Subcutaneous abdominal adipose tissue (tissue), 5 donors: ENCODE results near the gene CLEC14A.

Source experiments
- H3K27ac ChIP-seq: one replicate; pipeline ENCODE4 v1.7.0; 2013; ENCODE audit warnings: low read depth, mild to moderate bottlenecking, inconsistent platforms, low read length, moderate library complexity
- H3K27me3 ChIP-seq, 5 donors: one replicate each; pipeline ENCODE4 v1.7.0; 2013; ENCODE audit warnings: low read length in 5 of 5, inconsistent platforms in 1 of 5; ENCODE audit not compliant: control insufficient read depth in 5 of 5, insufficient read depth in 4 of 5
- H3K36me3 ChIP-seq, 5 donors: one replicate each; pipeline ENCODE4 v1.7.0; 2013; ENCODE audit warnings: low read length in 5 of 5; ENCODE audit not compliant: control insufficient read depth in 5 of 5, insufficient read depth in 5 of 5
- H3K4me1 ChIP-seq, 5 donors: one replicate each; pipeline ENCODE4 v1.7.0; 2013; ENCODE audit warnings: low read length in 5 of 5, mild to moderate bottlenecking in 3 of 5, moderate library complexity in 1 of 5; ENCODE audit not compliant: control insufficient read depth in 5 of 5, insufficient read depth in 5 of 5
- H3K4me3 ChIP-seq, 5 donors: one replicate each; pipeline ENCODE4 v1.7.0; 2013; ENCODE audit warnings: low read length in 5 of 5, low read depth in 1 of 5
- H3K9ac ChIP-seq, 5 donors: one replicate each; pipeline ENCODE4 v1.7.0; 2013; ENCODE audit warnings: low read length in 5 of 5, mild to moderate bottlenecking in 4 of 5, moderate library complexity in 3 of 5
- H3K9me3 ChIP-seq, 5 donors: one replicate each; pipeline ENCODE4 v1.7.0; 2013; ENCODE audit warnings: low read length in 5 of 5; ENCODE audit not compliant: control insufficient read depth in 5 of 5
- donor health status: healthy.
- donor health status: healthy.
- donor health status: healthy.
- donor health status: healthy.
- donor health status: healthy.

The CLEC14A gene

GRCh38 chr14:38280081-38280480 lies 24.2 kb upstream of the CLEC14A start:
- H3K27ac ChIP-seq: no peak overlapping the region
- H3K4me1 ChIP-seq: no peaks in the 10 kb centered on the region
- no peak overlapping the region for H3K9ac ChIP-seq
- H3K36me3 ChIP-seq: no peaks in the 10 kb centered on the region
- H3K4me3 ChIP-seq: no peak overlapping the region
- no peaks in the 10 kb centered on the region for H3K9me3 ChIP-seq
- no peaks in the 10 kb centered on the region for H3K27me3 ChIP-seq

- Histone ChIP-seq H3K36me3 (no peaks in the 10 kb centered on the region), H3K27me3 (no peaks in the 10 kb centered on the region), H3K9me3 (no peaks in the 10 kb centered on the region), H3K27ac (no peak overlapping the region), H3K4me1 (no peaks in the 10 kb centered on the region), H3K9ac (no peak overlapping the region), H3K4me3 (no peak overlapping the region)
Observed at GRCh38 chr14:38279572-38279971, 23.7 kb upstream of the CLEC14A start.

- Histone ChIP-seq H3K9ac (no peak overlapping the region), H3K4me3 (no peak overlapping the region), H3K4me1 (no peaks in the 10 kb centered on the region), H3K27me3 (no peaks in the 10 kb centered on the region), H3K36me3 (no peaks in the 10 kb centered on the region), H3K9me3 (no peaks in the 10 kb centered on the region), H3K27ac (no peak overlapping the region)
Observed at GRCh38 chr14:38278035-38278434, 22.1 kb upstream of the CLEC14A start.

GRCh38 chr14:38262844-38263243 lies 7.0 kb upstream of the CLEC14A start:
- no peak overlapping the region for H3K4me3 ChIP-seq
- peaks cover 0 to 10% (median 5%) of the 10 kb centered on the region in 5 donors for H3K9me3 ChIP-seq
- no peaks in the 10 kb centered on the region for H3K4me1 ChIP-seq
- H3K27ac ChIP-seq: no peak overlapping the region
- H3K36me3 ChIP-seq: no peaks in the 10 kb centered on the region
- H3K9ac ChIP-seq: no peak overlapping the region
- peaks cover 0 to 2% (median 0%) of the 10 kb centered on the region in 5 donors for H3K27me3 ChIP-seq

- Histone ChIP-seq H3K36me3 (no peaks in the 10 kb centered on the region), H3K4me1 (peaks cover 0 to 5% (median 0%) of the 10 kb centered on the region in 5 donors), H3K9ac (no peak overlapping the region), H3K4me3 (no peak overlapping the region), H3K27ac (no peak overlapping the region), H3K9me3 (peaks cover 0 to 10% (median 5%) of the 10 kb centered on the region in 5 donors), H3K27me3 (peaks cover 0 to 2% (median 0%) of the 10 kb centered on the region in 5 donors)
Observed at GRCh38 chr14:38261620-38262019, 5.7 kb upstream of the CLEC14A start.

GRCh38 chr14:38257507-38257906 lies 1.6 kb upstream of the CLEC14A start:
- Histone ChIP-seq H3K4me3 (no peak overlapping the region), H3K4me1 (peaks cover 0 to 18% (median 16%) of the 10 kb centered on the region in 5 donors), H3K9me3 (peaks cover 0 to 10% (median 5%) of the 10 kb centered on the region in 5 donors), H3K36me3 (no peaks in the 10 kb centered on the region), H3K9ac (no peak overlapping the region), H3K27me3 (peaks cover 7 to 20% (median 12%) of the 10 kb centered on the region in 5 donors), H3K27ac (peak overlapping the region; percentile 84)

- Histone ChIP-seq H3K36me3 (no peaks in the 10 kb centered on the region), H3K4me3 (peak overlapping the region in 4 of 5 donors; percentile 26 to 90 (median 76)), H3K27me3 (peaks cover 7 to 20% (median 12%) of the 10 kb centered on the region in 5 donors), H3K4me1 (peaks cover 0 to 18% (median 16%) of the 10 kb centered on the region in 5 donors), H3K27ac (peak overlapping the region; percentile 84), H3K9me3 (peaks cover 0 to 6% (median 5%) of the 10 kb centered on the region in 5 donors), H3K9ac (no peak overlapping the region)
Observed at GRCh38 chr14:38256533-38256840, 594 bp upstream of the CLEC14A start.

- H3K9me3 ChIP-seq: peaks cover 0 to 5% (median 0%) of the 10 kb centered on the region in 5 donors
- H3K27ac ChIP-seq: peak overlapping the region; percentile 71
- H3K9ac ChIP-seq: peak overlapping the region in 3 of 5 donors; percentile 0 to 85 (median 56)
- peaks cover 7 to 20% (median 12%) of the 10 kb centered on the region in 5 donors for H3K27me3 ChIP-seq
- H3K36me3 ChIP-seq: no peaks in the 10 kb centered on the region
- peak overlapping the region in 4 of 5 donors; percentile 54 to 90 (median 76) for H3K4me3 ChIP-seq
- H3K4me1 ChIP-seq: peaks cover 0 to 21% (median 16%) of the 10 kb centered on the region in 5 donors
Observed at GRCh38 chr14:38255408-38255672, 553 bp downstream of the CLEC14A start.

- Histone ChIP-seq H3K36me3 (no peaks in the 10 kb centered on the region), H3K4me3 (peak overlapping the region; percentile 52 to 90 (median 75)), H3K9me3 (peaks cover 0 to 3% (median 0%) of the 10 kb centered on the region in 5 donors), H3K27ac (peak overlapping the region; percentile 71), H3K27me3 (peaks cover 7 to 20% (median 12%) of the 10 kb centered on the region in 5 donors), H3K4me1 (peaks cover 0 to 21% (median 16%) of the 10 kb centered on the region in 5 donors), H3K9ac (peak overlapping the region in 4 of 5 donors; percentile 0 to 85 (median 44))
Observed at GRCh38 chr14:38254571-38255407, 1.1 kb downstream of the CLEC14A start.

- H3K4me3 ChIP-seq: peak overlapping the region in 4 of 5 donors; percentile 39 to 90 (median 76)
Observed at GRCh38 chr14:38253676-38254075, 2.2 kb downstream of the CLEC14A start.

More at GRCh38 chr14:38253676-38254075, 2.2 kb downstream of the CLEC14A start:
- H3K4me1 ChIP-seq: peaks cover 0 to 27% (median 16%) of the 10 kb centered on the region in 5 donors
- H3K9me3 ChIP-seq: no peaks in the 10 kb centered on the region
- peak overlapping the region; percentile 71 for H3K27ac ChIP-seq
- no peaks in the 10 kb centered on the region for H3K36me3 ChIP-seq
- peaks cover 7 to 17% (median 12%) of the 10 kb centered on the region in 5 donors for H3K27me3 ChIP-seq
- peak overlapping the region in 2 of 5 donors; percentile 34 to 85 for H3K9ac ChIP-seq
